Endothelial cell of umbilical vein (primary cell): Measurements from ENCODE around the gene VPS9D1. TPM values are rescaled to one million over a fixed set of nuclear protein-coding genes. Genes with fewer than 3 reads are reported as not detected.

Source experiments
- BruUV-seq: library from RNA; stranded (reverse); fragments of 400-500 nt; replicated peaks from 2 replicates; lab custom pipeline; 2021; lab: Mats Ljungman, UMichigan
- CTCF ChIA-PET: fragments of 300-600, 350-600 bp; sonication (Branson Sonifier 250); formaldehyde crosslinking; loops from one replicate; lab custom pipeline; 2021; ENCODE audit warnings: antibody characterized with exemption, inconsistent platforms; lab: Charles Lee
- POLR2A ChIA-PET: fragments of 300-600, 350-600 bp; sonication (Branson Sonifier 250); formaldehyde crosslinking; loops from one replicate; lab custom pipeline; 2021; ENCODE audit warnings: antibody characterized with exemption, inconsistent platforms; lab: Charles Lee
- DNase-seq: peaks from one replicate; pipeline ENCODE4 v3.0.0-alpha.2; 2011; ENCODE audit warnings: low read depth, low spot score
- FAIRE-seq: peaks from 2 replicates; lab custom pipeline; 2011; peaks lifted over from hg19 to GRCh38; lab: Jason Lieb, UNC
- H2AFZ ChIP-seq: 2 replicates; pipeline ENCODE4 v1.6.0; 2012; ENCODE audit warnings: low read depth, low read length, control low read depth, inconsistent platforms
- H3K27ac ChIP-seq: 2 replicates; pipeline ENCODE4 v1.5.1; 2011; ENCODE audit warnings: low read depth, mild to moderate bottlenecking, control low read depth, low read length, moderate library complexity; ENCODE audit not compliant: insufficient read depth
- H3K27me3 ChIP-seq, 2 experiments: 2 replicates each; pipeline versions ENCODE4 v1.6.0 to v1.6.1; 2011; ENCODE audit warnings: low read length in 2 of 2, mixed read lengths in 1 of 2; ENCODE audit not compliant: control insufficient read depth in 2 of 2, insufficient read depth in 2 of 2
- H3K36me3 ChIP-seq, 2 experiments: 2 replicates in 1 of 2; 3 replicates in 1 of 2; pipeline ENCODE4 v1.5.1; 2011; ENCODE audit warnings: low read length in 2 of 2, mild to moderate bottlenecking in 1 of 2, moderate library complexity in 1 of 2; ENCODE audit not compliant: control insufficient read depth in 2 of 2, insufficient read depth in 2 of 2; ENCODE audit errors: extremely low read depth in 1 of 2
- H3K4me1 ChIP-seq: 3 replicates; pipeline ENCODE4 v1.5.1; 2011; ENCODE audit warnings: mild to moderate bottlenecking, low read length; ENCODE audit not compliant: control insufficient read depth, insufficient read depth; ENCODE audit errors: extremely low read depth
- H3K4me2 ChIP-seq: 2 replicates; pipeline ENCODE4 v1.6.1; 2011; ENCODE audit warnings: low read length, control low read depth, mixed read lengths; ENCODE audit not compliant: insufficient read depth
- H3K4me3 ChIP-seq, 3 experiments: fragments of 200-600 bp in 1 of 3; sonication (generic), shearing (Covaris generic) in 1 of 3; replicated peaks in 1 of 3; 2 replicates each; pipeline ENCODE4 v1.5.1; 2011 to 2016; ENCODE audit warnings: control low read depth in 3 of 3, low read length in 3 of 3, mild to moderate bottlenecking in 2 of 3, inconsistent platforms in 1 of 3, low read depth in 1 of 3, moderate library complexity in 1 of 3; ENCODE audit not compliant: insufficient read depth in 1 of 3
- H3K79me2 ChIP-seq: 2 replicates; pipeline ENCODE4 v1.6.0; 2012; ENCODE audit warnings: low read length, inconsistent platforms; ENCODE audit not compliant: control insufficient read depth, insufficient read depth
- H3K9ac ChIP-seq: replicated peaks from 2 replicates; pipeline ENCODE3; 2011; ENCODE audit warnings: low read length, control low read depth; ENCODE audit not compliant: insufficient read depth; ENCODE audit errors: extremely low read depth
- H3K9me1 ChIP-seq: replicated peaks from 3 replicates; pipeline ENCODE4 v1.6.0; 2011; ENCODE audit warnings: mild to moderate bottlenecking, low read length; ENCODE audit not compliant: control insufficient read depth, insufficient read depth; ENCODE audit errors: extremely low read depth
- H3K9me3 ChIP-seq: replicated peaks from 2 replicates; pipeline ENCODE4 v1.5.1; 2012; ENCODE audit warnings: low read length, inconsistent platforms; ENCODE audit not compliant: control insufficient read depth, insufficient read depth
- H4K20me1 ChIP-seq: replicated peaks from 2 replicates; pipeline ENCODE3; 2011; ENCODE audit warnings: mild to moderate bottlenecking, low read length; ENCODE audit not compliant: control insufficient read depth, insufficient read depth; ENCODE audit errors: extremely low read depth
- CTCF ChIP-seq, 2 donors: IDR thresholded peaks; 1 replicate in 1 of 2; 2 replicates in 1 of 2; pipeline ENCODE4 v1.5.1; 2011; ENCODE audit warnings: low read length in 2 of 2, mild to moderate bottlenecking in 2 of 2, moderate library complexity in 2 of 2, control low read depth in 1 of 2, inconsistent platforms in 1 of 2, low read depth in 1 of 2; ENCODE audit not compliant: insufficient read depth in 1 of 2; ENCODE audit errors: extremely low read depth in 1 of 2
- EZH2 ChIP-seq: IDR thresholded peaks from 2 replicates; pipeline ENCODE4 v1.6.1; 2012; ENCODE audit warnings: borderline replicate concordance, low read depth, mild to moderate bottlenecking, moderate library complexity, low read length, inconsistent platforms; ENCODE audit not compliant: severe bottlenecking
- FOS ChIP-seq: IDR thresholded peaks from 2 replicates; pipeline ENCODE4 v1.6.1; 2011; ENCODE audit warnings: mild to moderate bottlenecking, low read length, moderate library complexity, borderline replicate concordance; ENCODE audit not compliant: insufficient read depth
- GATA2 ChIP-seq: IDR thresholded peaks from 2 replicates; pipeline ENCODE4 v1.7.0; 2011; ENCODE audit warnings: low read depth, mild to moderate bottlenecking, moderate library complexity, mixed read lengths, low read length; ENCODE audit not compliant: insufficient read length, insufficient read depth
- JUN ChIP-seq: IDR thresholded peaks from 2 replicates; pipeline ENCODE4 v1.6.1; 2011; ENCODE audit warnings: borderline replicate concordance, low read depth; ENCODE audit not compliant: insufficient read length, insufficient read depth
- MAX ChIP-seq: IDR thresholded peaks from 2 replicates; pipeline ENCODE4 v1.6.1; 2011; ENCODE audit not compliant: insufficient read depth, insufficient read length
- MYC ChIP-seq: IDR thresholded peaks from one replicate; pipeline ENCODE4 v1.6.1; 2011; ENCODE audit warnings: mild to moderate bottlenecking, low read depth, low read length
- POLR2A ChIP-seq: IDR thresholded peaks from 2 replicates; pipeline ENCODE4 v1.6.1; 2012; ENCODE audit warnings: low read depth, mild to moderate bottlenecking, control low read depth, low read length
- POLR2AphosphoS5 ChIP-seq: IDR thresholded peaks from 2 replicates; pipeline ENCODE4 v1.6.1; 2012; ENCODE audit warnings: low read depth, mild to moderate bottlenecking, control low read depth, low read length, moderate library complexity; ENCODE audit not compliant: insufficient read depth
- dilution Hi-C: fragments of 300-500 bp; cut with MboI; formaldehyde crosslinking; loops from one replicate; pipeline ENCODE4 v1.15.0; 2019; ENCODE audit warnings: low sequenced_read_pairs; ENCODE audit not compliant: extremely low pct_ligation_motif_present
- intact Hi-C: fragments of 100-400 bp; cut with micrococcal nuclease; formaldehyde crosslinking; loops from one replicate; pipeline ENCODE4 v1.10.0; 2022
- polyA plus RNA-seq, 4 experiments: library from polyadenylated mRNA; depleted of rRNA in 3 of 4; stranded (reverse) in 3 of 4; unstranded in 1 of 4; fragments of >200 nt; gene quantifications; 2 replicates each; pipeline versions ENCODE4 v1.2.1 to v1.2.3, GENCODE V29; 2011 to 2012; ENCODE audit warnings: missing spikeins in 1 of 4
- total RNA-seq: library from RNA; stranded (reverse); gene quantifications from 2 replicates; pipeline ENCODE4 v1.2.3, GENCODE V29; 2021

VPS9D1 gene
- total and polyA plus RNA-seq, 2 donors (not counting 3 experiments of a cell fraction or from before 2014, with no cell fraction given) = 15.5 to 17.3 TPM

- no peak overlapping the region for H3K9ac ChIP-seq
- H3K4me2 ChIP-seq = no peak overlapping the region
- TF ChIP-seq EZH2 = no peak
- no peak for TF ChIP-seq JUN
- no peak for TF ChIP-seq FOS
- no peak for TF ChIP-seq MAX
- TF ChIP-seq POLR2AphosphoS5 = no peak
- no peak for TF ChIP-seq GATA2
- TF ChIP-seq CTCF (IDR thresholded peaks at IDR 0.05; ENCODE audit: extremely low read depth in 1 of 2, insufficient read depth in 1 of 2, low read depth in 1 of 2, low read length in 2 of 2) = no peak
- no peak for TF ChIP-seq POLR2A
- no peak for TF ChIP-seq MYC
- ChIA-PET POLR2A (no interaction called here), CTCF (interaction anchor here (6.1 to 6.4 kb wide), 2 partner anchors 85 to 153 kb away, joined by 90 to 119 read pairs; no protein-coding TSS in a partner anchor)
- FAIRE-seq (no peak), DNase-seq (no peak)
- no peaks in the 10 kb centered on the region for H4K20me1 ChIP-seq
- no TSS peak for BruUV-seq
- no peak overlapping the region for H2AFZ ChIP-seq
- peaks cover 6% of the 10 kb centered on the region for H3K4me1 ChIP-seq
- no peaks in the 10 kb centered on the region for H3K9me3 ChIP-seq
- H3K36me3 ChIP-seq = no peaks in the 10 kb centered on the region
- H3K9me1 ChIP-seq = no peaks in the 10 kb centered on the region
- peaks cover 9% of the 10 kb centered on the region for H3K79me2 ChIP-seq
- intact Hi-C loops = loop anchor here (2.0 kb wide), 1 partner anchor 13 kb away; the partner anchor contains the start of genes VPS9D1 and ZNF276
- H3K4me3 ChIP-seq = no peak overlapping the region
- H3K27me3 ChIP-seq = no peaks in the 10 kb centered on the region
- dilution Hi-C loops = no loop called here
- no peak overlapping the region for H3K27ac ChIP-seq
Observed at GRCh38 chr16:89707695-89708094, 13.0 kb downstream of the VPS9D1 start.
